Cardiac muscle cell (in vitro differentiated cells and primary cell): ENCODE results near the gene TGM3. TPM values are rescaled to one million over a fixed set of nuclear protein-coding genes. Genes with fewer than 3 reads are reported as not detected.

Experiments
- DNase-seq, 2 donors: peaks; one replicate each; pipeline versions ENCODE4 v3.0.0 to v3.0.0-alpha.2; 2010 to 2017; ENCODE audit warnings: low read depth in 1 of 2, low spot score in 1 of 2
- H3K27ac ChIP-seq: fragments of 200-600 bp; sonication (generic); 2 replicates; pipeline ENCODE4 v1.5.1; 2016
- H3K27me3 ChIP-seq: fragments of 200-600 bp; sonication (generic); 2 replicates; pipeline ENCODE4 v1.6.0; 2016; ENCODE audit warnings: control low read depth
- H3K36me3 ChIP-seq: fragments of 200-600 bp; sonication (generic); 2 replicates; pipeline ENCODE4 v1.5.1; 2016; ENCODE audit warnings: control low read depth
- H3K4me1 ChIP-seq: fragments of 200-600 bp; sonication (generic); 2 replicates; pipeline ENCODE4 v1.8.1; 2017; ENCODE audit warnings: low read depth, mild to moderate bottlenecking, mixed run types
- H3K4me3 ChIP-seq: fragments of 200-600 bp; sonication (generic); 2 replicates; pipeline ENCODE4 v1.5.1; 2016; ENCODE audit warnings: mild to moderate bottlenecking
- H3K9me3 ChIP-seq: fragments of 200-600 bp; sonication (generic); 2 replicates; pipeline ENCODE4 v1.5.1; 2017; ENCODE audit warnings: low read depth, mild to moderate bottlenecking, control low read depth
- CTCF ChIP-seq: IDR thresholded peaks from 2 replicates; pipeline ENCODE4 v1.5.1; 2012; ENCODE audit warnings: low read depth, mild to moderate bottlenecking, low read length
- polyA plus RNA-seq: library from polyadenylated mRNA; unstranded; fragments of >200 nt; fragmentation: Nextera tagmentation; extraction: Ambion mirVana; gene quantifications from 2 replicates; pipeline ENCODE4 v1.2.1, GENCODE V29; 2016
- total RNA-seq: library from RNA; depleted of rRNA; stranded (reverse); fragments of >200 nt; gene quantifications from 2 replicates; pipeline ENCODE4 v1.2.3, GENCODE V29; 2016

TGM3 gene
- total and polyA plus RNA-seq, 2 experiments from 2014 or later: not detected

GRCh38 chr20:2285193-2285592 is 10.6 kb upstream of the TGM3 start:
- no peak for DNase-seq
- no peak for TF ChIP-seq CTCF
- no peak overlapping the region for H3K4me3 ChIP-seq
- no peak overlapping the region for H3K27ac ChIP-seq
- no peaks in the 10 kb centered on the region for H3K4me1 ChIP-seq
- no peaks in the 10 kb centered on the region for H3K36me3 ChIP-seq
- H3K27me3 ChIP-seq: no peaks in the 10 kb centered on the region
- no peaks in the 10 kb centered on the region for H3K9me3 ChIP-seq

- H3K27me3 ChIP-seq: no peaks in the 10 kb centered on the region
- H3K36me3 ChIP-seq: no peaks in the 10 kb centered on the region
- H3K4me1 ChIP-seq: no peaks in the 10 kb centered on the region
- H3K27ac ChIP-seq: no peak overlapping the region
- no peak for TF ChIP-seq CTCF
- no peak for DNase-seq
- no peaks in the 10 kb centered on the region for H3K9me3 ChIP-seq
- H3K4me3 ChIP-seq: no peak overlapping the region
Measured at GRCh38 chr20:2285613-2286012, 10.2 kb upstream of the TGM3 start.

- no peak for TF ChIP-seq CTCF
- H3K4me1 ChIP-seq: no peaks in the 10 kb centered on the region
- H3K27me3 ChIP-seq: no peaks in the 10 kb centered on the region
- no peaks in the 10 kb centered on the region for H3K9me3 ChIP-seq
- no peaks in the 10 kb centered on the region for H3K36me3 ChIP-seq
- DNase-seq: no peak
- H3K4me3 ChIP-seq: no peak overlapping the region
- H3K27ac ChIP-seq: no peak overlapping the region
Measured at GRCh38 chr20:2287504-2287903, 8.3 kb upstream of the TGM3 start.

GRCh38 chr20:2289475-2289874 is 6.3 kb upstream of the TGM3 start:
- no peaks in the 10 kb centered on the region for H3K9me3 ChIP-seq
- no peak for TF ChIP-seq CTCF
- DNase-seq: peak; percentile 3 to 20
- H3K36me3 ChIP-seq: no peaks in the 10 kb centered on the region
- H3K27me3 ChIP-seq: no peaks in the 10 kb centered on the region
- no peaks in the 10 kb centered on the region for H3K4me1 ChIP-seq
- H3K4me3 ChIP-seq: no peak overlapping the region
- H3K27ac ChIP-seq: no peak overlapping the region

GRCh38 chr20:2290486-2290885 is 5.3 kb upstream of the TGM3 start:
- DNase-seq: no peak

More at GRCh38 chr20:2290486-2290885, 5.3 kb upstream of the TGM3 start:
- no peak overlapping the region for H3K27ac ChIP-seq
- no peak for TF ChIP-seq CTCF
- H3K27me3 ChIP-seq: no peaks in the 10 kb centered on the region
- H3K4me3 ChIP-seq: no peak overlapping the region
- no peaks in the 10 kb centered on the region for H3K9me3 ChIP-seq
- no peaks in the 10 kb centered on the region for H3K36me3 ChIP-seq
- no peaks in the 10 kb centered on the region for H3K4me1 ChIP-seq
